Measurements from ENCODE around the gene CENPL.
"Not testable (repeated sequence)": the region's sequence is repeated elsewhere in the genome, so short reads cannot be mapped to it uniquely, and the experiment has no call there.

CENPL gene

GRCh38 chr1:173862769-173863223 lies 38.1 kb upstream of the CENPL start:
- H4K20me1 ChIP-seq (ENCODE audit: control insufficient read depth, insufficient read depth, low read depth, low read length): peaks cover 31% of the 10 kb centered on the region; the same call in 1 of the 2 replicates
- H3K4me3 ChIP-seq (ENCODE audit: low read length): no peak overlapping the region
- H3K27me3 ChIP-seq (ENCODE audit: control insufficient read depth, low read length): no peaks in the 10 kb centered on the region
- H3K9me2 ChIP-seq (replicated peaks; ENCODE audit: control insufficient read depth, low read length): no peaks in the 10 kb centered on the region
- peak overlapping the region; percentile 94 for H3K27ac ChIP-seq (ENCODE audit: low read depth, low read length)
- peaks cover 37% of the 10 kb centered on the region for H3K79me2 ChIP-seq (ENCODE audit: control insufficient read depth, low read length)
- H3K36me3 ChIP-seq (ENCODE audit: control insufficient read depth, low read length): peaks cover 85% of the 10 kb centered on the region
- peaks cover 93% of the 10 kb centered on the region for H3F3A ChIP-seq (ENCODE audit: control insufficient read depth, insufficient read depth)
- H3K9me3 ChIP-seq (ENCODE audit: control insufficient read depth, insufficient read depth, low read length): no peaks in the 10 kb centered on the region
- H3K4me1 ChIP-seq (ENCODE audit: control insufficient read depth, low read length): peaks cover 43% of the 10 kb centered on the region
- TF ChIP-seq CTCF (IDR thresholded peaks at IDR 0.05; ENCODE audit: low read depth, low read length, poor library complexity, severe bottlenecking): no peak
- no peak for TF ChIP-seq EZH2phosphoT487 (IDR thresholded peaks at IDR 0.05; ENCODE audit: borderline replicate concordance, low read length)
- H3K4me2 ChIP-seq (ENCODE audit: low read length): peak overlapping the region; percentile 70

GRCh38 chr1:173862146-173862768 lies 37.6 kb upstream of the CENPL start:
- H3K9me2 ChIP-seq (replicated peaks; ENCODE audit: control insufficient read depth, low read length); H3K4me2 ChIP-seq (ENCODE audit: low read length); H3K4me3 ChIP-seq (ENCODE audit: low read length); H3K27me3 ChIP-seq (ENCODE audit: control insufficient read depth, low read length); H3K9me3 ChIP-seq (ENCODE audit: control insufficient read depth, insufficient read depth, low read length): not testable (repeated sequence)
- Histone ChIP-seq H3F3A (ENCODE audit: control insufficient read depth, insufficient read depth) (peaks cover 92% of the 10 kb centered on the region), H3K36me3 (ENCODE audit: control insufficient read depth, low read length) (peaks cover 85% of the 10 kb centered on the region), H3K27ac (ENCODE audit: low read depth, low read length) (peak overlapping the region; percentile 94), H3K79me2 (ENCODE audit: control insufficient read depth, low read length) (peaks cover 31% of the 10 kb centered on the region), H3K4me1 (ENCODE audit: control insufficient read depth, low read length) (peaks cover 43% of the 10 kb centered on the region), H4K20me1 (ENCODE audit: control insufficient read depth, insufficient read depth, low read depth, low read length) (peaks cover 31% of the 10 kb centered on the region; the same call in 1 of the 2 replicates)

GRCh38 chr1:173861731-173862145 lies 37.1 kb upstream of the CENPL start:
- peaks cover 26% of the 10 kb centered on the region for H3K79me2 ChIP-seq (ENCODE audit: control insufficient read depth, low read length)
- H3K4me1 ChIP-seq (ENCODE audit: control insufficient read depth, low read length): peaks cover 43% of the 10 kb centered on the region
- peak overlapping the region; percentile 94 for H3K27ac ChIP-seq (ENCODE audit: low read depth, low read length)
- peaks cover 25% of the 10 kb centered on the region; the same call in 1 of the 2 replicates for H4K20me1 ChIP-seq (ENCODE audit: control insufficient read depth, insufficient read depth, low read depth, low read length)
- H3K9me3 ChIP-seq (ENCODE audit: control insufficient read depth, insufficient read depth, low read length): no peaks in the 10 kb centered on the region
- H3K9me2 ChIP-seq (replicated peaks; ENCODE audit: control insufficient read depth, low read length): no peaks in the 10 kb centered on the region
- peaks cover 85% of the 10 kb centered on the region for H3K36me3 ChIP-seq (ENCODE audit: control insufficient read depth, low read length)
- H3K4me3 ChIP-seq (ENCODE audit: low read length): no peak overlapping the region
- TF ChIP-seq EZH2phosphoT487 (IDR thresholded peaks at IDR 0.05; ENCODE audit: borderline replicate concordance, low read length): no peak
- TF ChIP-seq CTCF (IDR thresholded peaks at IDR 0.05; ENCODE audit: low read depth, low read length, poor library complexity, severe bottlenecking): no peak
- H3K4me2 ChIP-seq (ENCODE audit: low read length): no peak overlapping the region
- peaks cover 90% of the 10 kb centered on the region for H3F3A ChIP-seq (ENCODE audit: control insufficient read depth, insufficient read depth)
- H3K27me3 ChIP-seq (ENCODE audit: control insufficient read depth, low read length): no peaks in the 10 kb centered on the region

GRCh38 chr1:173860065-173860464 lies 35.4 kb upstream of the CENPL start:
- no peak for TF ChIP-seq EZH2phosphoT487 (IDR thresholded peaks at IDR 0.05; ENCODE audit: borderline replicate concordance, low read length)
- TF ChIP-seq CTCF (IDR thresholded peaks at IDR 0.05; ENCODE audit: low read depth, low read length, poor library complexity, severe bottlenecking): no peak
- Histone ChIP-seq H4K20me1 (ENCODE audit: control insufficient read depth, insufficient read depth, low read depth, low read length) (peaks cover 16% of the 10 kb centered on the region; the same call in 1 of the 2 replicates), H3K79me2 (ENCODE audit: control insufficient read depth, low read length) (peaks cover 9% of the 10 kb centered on the region), H3K27me3 (ENCODE audit: control insufficient read depth, low read length) (no peaks in the 10 kb centered on the region), H3K27ac (ENCODE audit: low read depth, low read length) (no peak overlapping the region), H3K4me2 (ENCODE audit: low read length) (no peak overlapping the region), H3K4me1 (ENCODE audit: control insufficient read depth, low read length) (peaks cover 26% of the 10 kb centered on the region), H3K4me3 (ENCODE audit: low read length) (no peak overlapping the region), H3K36me3 (ENCODE audit: control insufficient read depth, low read length) (peaks cover 83% of the 10 kb centered on the region), H3K9me2 (replicated peaks; ENCODE audit: control insufficient read depth, low read length) (no peaks in the 10 kb centered on the region), H3F3A (ENCODE audit: control insufficient read depth, insufficient read depth) (peaks cover 82% of the 10 kb centered on the region), H3K9me3 (ENCODE audit: control insufficient read depth, insufficient read depth, low read length) (no peaks in the 10 kb centered on the region)

- Histone ChIP-seq H3K36me3 (ENCODE audit: control insufficient read depth, low read length) (peaks cover 81% of the 10 kb centered on the region), H4K20me1 (ENCODE audit: control insufficient read depth, insufficient read depth, low read depth, low read length) (peaks cover 12% of the 10 kb centered on the region; the same call in 1 of the 2 replicates), H3F3A (ENCODE audit: control insufficient read depth, insufficient read depth) (peaks cover 79% of the 10 kb centered on the region), H3K4me1 (ENCODE audit: control insufficient read depth, low read length) (peaks cover 21% of the 10 kb centered on the region)
- H3K79me2 ChIP-seq (ENCODE audit: control insufficient read depth, low read length); H3K27ac ChIP-seq (ENCODE audit: low read depth, low read length); H3K9me2 ChIP-seq (replicated peaks; ENCODE audit: control insufficient read depth, low read length); H3K27me3 ChIP-seq (ENCODE audit: control insufficient read depth, low read length); H3K4me2 ChIP-seq (ENCODE audit: low read length); H3K9me3 ChIP-seq (ENCODE audit: control insufficient read depth, insufficient read depth, low read length); H3K4me3 ChIP-seq (ENCODE audit: low read length): not testable (repeated sequence)
Measured at GRCh38 chr1:173859547-173859946, 34.9 kb upstream of the CENPL start.

Measured in DOHH2 (cell line).